ENCODE results near the gene IL18BP.
A peak's percentile ranks its signal among the peaks of the same experiment; 100 is the strongest.

The IL18BP gene

GRCh38 chr11:72037554-72038311 lies 39.0 kb downstream of the IL18BP start:
- Histone ChIP-seq H3K9me3 (ENCODE audit: control insufficient read depth in 1 of 2, low read length in 2 of 2) (no peaks in the 10 kb centered on the region), H3K4me3 (ENCODE audit: low read depth in 1 of 2, low read length in 2 of 2) (peak overlapping the region; percentile 83 to 90), H3K36me3 (ENCODE audit: control insufficient read depth in 1 of 2, insufficient read depth in 2 of 2, low read length in 2 of 2) (peaks cover 5 to 40% of the 10 kb centered on the region in 2 donors), H3K4me1 (ENCODE audit: control insufficient read depth in 1 of 2, insufficient read depth in 2 of 2, low read length in 2 of 2) (peaks cover 38 to 58% of the 10 kb centered on the region in 2 donors), H3K27ac (ENCODE audit: low read length) (peak overlapping the region; percentile 96), H3K27me3 (ENCODE audit: low read depth, low read length) (no peaks in the 10 kb centered on the region)

GRCh38 chr11:72038491-72038890 lies 39.8 kb downstream of the IL18BP start:
- H3K27ac ChIP-seq (ENCODE audit: low read length): peak overlapping the region; percentile 96
- peaks cover 5 to 38% of the 10 kb centered on the region in 2 donors for H3K36me3 ChIP-seq (ENCODE audit: control insufficient read depth in 1 of 2, insufficient read depth in 2 of 2, low read length in 2 of 2)
- H3K4me3 ChIP-seq (ENCODE audit: low read depth in 1 of 2, low read length in 2 of 2): peak overlapping the region; percentile 83 to 90
- no peaks in the 10 kb centered on the region for H3K9me3 ChIP-seq (ENCODE audit: control insufficient read depth in 1 of 2, low read length in 2 of 2)
- no peaks in the 10 kb centered on the region for H3K27me3 ChIP-seq (ENCODE audit: low read depth, low read length)
- peaks cover 38 to 62% of the 10 kb centered on the region in 2 donors for H3K4me1 ChIP-seq (ENCODE audit: control insufficient read depth in 1 of 2, insufficient read depth in 2 of 2, low read length in 2 of 2)

GRCh38 chr11:72039031-72039855 lies 40.5 kb downstream of the IL18BP start:
- Histone ChIP-seq H3K9me3 (ENCODE audit: control insufficient read depth in 1 of 2, low read length in 2 of 2) (no peaks in the 10 kb centered on the region), H3K27ac (ENCODE audit: low read length) (peak overlapping the region; percentile 96), H3K4me3 (ENCODE audit: low read depth in 1 of 2, low read length in 2 of 2) (peak overlapping the region; percentile 83 to 90), H3K4me1 (ENCODE audit: control insufficient read depth in 1 of 2, insufficient read depth in 2 of 2, low read length in 2 of 2) (peaks cover 38 to 65% of the 10 kb centered on the region in 2 donors), H3K36me3 (ENCODE audit: control insufficient read depth in 1 of 2, insufficient read depth in 2 of 2, low read length in 2 of 2) (peaks cover 0 to 33% of the 10 kb centered on the region in 2 donors), H3K27me3 (ENCODE audit: low read depth, low read length) (no peaks in the 10 kb centered on the region)

GRCh38 chr11:72039856-72040401 lies 41.2 kb downstream of the IL18BP start:
- peaks cover 0 to 32% of the 10 kb centered on the region in 2 donors for H3K36me3 ChIP-seq (ENCODE audit: control insufficient read depth in 1 of 2, insufficient read depth in 2 of 2, low read length in 2 of 2)
- H3K4me1 ChIP-seq (ENCODE audit: control insufficient read depth in 1 of 2, insufficient read depth in 2 of 2, low read length in 2 of 2): peaks cover 38 to 68% of the 10 kb centered on the region in 2 donors
- H3K27ac ChIP-seq (ENCODE audit: low read length): peak overlapping the region; percentile 96

GRCh38 chr11:72040491-72041363 lies 42.0 kb downstream of the IL18BP start:
- H3K27me3 ChIP-seq (ENCODE audit: low read depth, low read length): no peaks in the 10 kb centered on the region
- peaks cover 0 to 24% of the 10 kb centered on the region in 2 donors for H3K36me3 ChIP-seq (ENCODE audit: control insufficient read depth in 1 of 2, insufficient read depth in 2 of 2, low read length in 2 of 2)
- H3K4me1 ChIP-seq (ENCODE audit: control insufficient read depth in 1 of 2, insufficient read depth in 2 of 2, low read length in 2 of 2): peaks cover 38 to 64% of the 10 kb centered on the region in 2 donors
- H3K9me3 ChIP-seq (ENCODE audit: control insufficient read depth in 1 of 2, low read length in 2 of 2): no peaks in the 10 kb centered on the region
- H3K27ac ChIP-seq (ENCODE audit: low read length): peak overlapping the region; percentile 96
- peak overlapping the region; percentile 83 to 90 for H3K4me3 ChIP-seq (ENCODE audit: low read depth in 1 of 2, low read length in 2 of 2)

More at GRCh38 chr11:72039856-72040401, 41.2 kb downstream of the IL18BP start:
- no peaks in the 10 kb centered on the region for H3K27me3 ChIP-seq (ENCODE audit: low read depth, low read length)
- H3K9me3 ChIP-seq (ENCODE audit: control insufficient read depth in 1 of 2, low read length in 2 of 2): no peaks in the 10 kb centered on the region
- H3K4me3 ChIP-seq (ENCODE audit: low read depth in 1 of 2, low read length in 2 of 2): peak overlapping the region; percentile 83 to 90

GRCh38 chr11:72041364-72042063 lies 42.8 kb downstream of the IL18BP start:
- no peaks in the 10 kb centered on the region for H3K27me3 ChIP-seq (ENCODE audit: low read depth, low read length)
- H3K27ac ChIP-seq (ENCODE audit: low read length): peak overlapping the region; percentile 96
- peaks cover 0 to 19% of the 10 kb centered on the region in 2 donors for H3K36me3 ChIP-seq (ENCODE audit: control insufficient read depth in 1 of 2, insufficient read depth in 2 of 2, low read length in 2 of 2)
- H3K4me1 ChIP-seq (ENCODE audit: control insufficient read depth in 1 of 2, insufficient read depth in 2 of 2, low read length in 2 of 2): peaks cover 36 to 56% of the 10 kb centered on the region in 2 donors
- no peaks in the 10 kb centered on the region for H3K9me3 ChIP-seq (ENCODE audit: control insufficient read depth in 1 of 2, low read length in 2 of 2)
- peak overlapping the region; percentile 83 to 90 for H3K4me3 ChIP-seq (ENCODE audit: low read depth in 1 of 2, low read length in 2 of 2)

GRCh38 chr11:72042064-72042745 lies 43.5 kb downstream of the IL18BP start:
- H3K4me3 ChIP-seq (ENCODE audit: low read depth in 1 of 2, low read length in 2 of 2): peak overlapping the region; percentile 83 to 90
- H3K36me3 ChIP-seq (ENCODE audit: control insufficient read depth in 1 of 2, insufficient read depth in 2 of 2, low read length in 2 of 2): peaks cover 0 to 19% of the 10 kb centered on the region in 2 donors
- peak overlapping the region; percentile 96 for H3K27ac ChIP-seq (ENCODE audit: low read length)
- no peaks in the 10 kb centered on the region for H3K27me3 ChIP-seq (ENCODE audit: low read depth, low read length)
- H3K4me1 ChIP-seq (ENCODE audit: control insufficient read depth in 1 of 2, insufficient read depth in 2 of 2, low read length in 2 of 2): peaks cover 36 to 49% of the 10 kb centered on the region in 2 donors
- H3K9me3 ChIP-seq (ENCODE audit: control insufficient read depth in 1 of 2, low read length in 2 of 2): no peaks in the 10 kb centered on the region

- H3K27me3 ChIP-seq (ENCODE audit: low read depth, low read length): no peaks in the 10 kb centered on the region
- peaks cover 10 to 23% of the 10 kb centered on the region in 2 donors for H3K4me1 ChIP-seq (ENCODE audit: control insufficient read depth in 1 of 2, insufficient read depth in 2 of 2, low read length in 2 of 2)
- H3K27ac ChIP-seq (ENCODE audit: low read length): no peak overlapping the region
- no peaks in the 10 kb centered on the region for H3K9me3 ChIP-seq (ENCODE audit: control insufficient read depth in 1 of 2, low read length in 2 of 2)
- H3K36me3 ChIP-seq (ENCODE audit: control insufficient read depth in 1 of 2, insufficient read depth in 2 of 2, low read length in 2 of 2): peaks cover 0 to 5% of the 10 kb centered on the region in 2 donors
- no peak overlapping the region for H3K4me3 ChIP-seq (ENCODE audit: low read depth in 1 of 2, low read length in 2 of 2)
Measured at GRCh38 chr11:72045849-72046248, 47.1 kb downstream of the IL18BP start.

GRCh38 chr11:72048766-72049460 lies 50.2 kb downstream of the IL18BP start:
- Histone ChIP-seq H3K4me3 (ENCODE audit: low read depth in 1 of 2, low read length in 2 of 2) (no peak overlapping the region), H3K27me3 (ENCODE audit: low read depth, low read length) (no peaks in the 10 kb centered on the region), H3K4me1 (ENCODE audit: control insufficient read depth in 1 of 2, insufficient read depth in 2 of 2, low read length in 2 of 2) (peaks cover 3 to 8% of the 10 kb centered on the region in 2 donors), H3K9me3 (ENCODE audit: control insufficient read depth in 1 of 2, low read length in 2 of 2) (no peaks in the 10 kb centered on the region), H3K36me3 (ENCODE audit: control insufficient read depth in 1 of 2, insufficient read depth in 2 of 2, low read length in 2 of 2) (no peaks in the 10 kb centered on the region), H3K27ac (ENCODE audit: low read length) (no peak overlapping the region)
